Keratinocyte (primary cell): Measurements from ENCODE around the gene MSRB2. TPM values are rescaled to one million over a fixed set of nuclear protein-coding genes. Genes with fewer than 3 reads are reported as not detected.

Experiments used
- DNase-seq: peaks from one replicate; pipeline ENCODE4 v3.0.0-alpha.2; 2011; ENCODE audit warnings: low read depth, missing footprints, low spot score
- FAIRE-seq: peaks from 2 replicates; lab custom pipeline; 2011; peaks lifted over from hg19 to GRCh38; lab: Jason Lieb, UNC
- H2AFZ ChIP-seq: 2 replicates; pipeline ENCODE4 v1.6.0; 2012; ENCODE audit warnings: low read length, control low read depth, inconsistent platforms; ENCODE audit not compliant: control insufficient read depth
- H3K27ac ChIP-seq: 2 replicates; pipeline ENCODE4 v1.5.1; 2011; ENCODE audit warnings: low read length; ENCODE audit not compliant: control insufficient read depth, insufficient read depth
- H3K27me3 ChIP-seq: 3 replicates; pipeline ENCODE4 v1.6.0; 2011; ENCODE audit warnings: low read length; ENCODE audit not compliant: control insufficient read depth, insufficient read depth; ENCODE audit errors: extremely low read depth
- H3K36me3 ChIP-seq, 2 experiments: 2 replicates in 1 of 2; 3 replicates in 1 of 2; pipeline ENCODE4 v1.5.1; 2011; ENCODE audit warnings: low read length in 2 of 2, mild to moderate bottlenecking in 1 of 2; ENCODE audit not compliant: control insufficient read depth in 2 of 2, insufficient read depth in 2 of 2; ENCODE audit errors: extremely low read depth in 1 of 2
- H3K4me1 ChIP-seq: 3 replicates; pipeline ENCODE4 v1.5.1; 2011; ENCODE audit warnings: low read length; ENCODE audit not compliant: control insufficient read depth, insufficient read depth; ENCODE audit errors: extremely low read depth
- H3K4me2 ChIP-seq: 3 replicates; pipeline ENCODE4 v1.6.0; 2011; ENCODE audit warnings: low read depth, low read length; ENCODE audit not compliant: control insufficient read depth, insufficient read depth; ENCODE audit errors: extremely low read depth
- H3K4me3 ChIP-seq, 3 experiments: fragments of 200-600 bp in 1 of 3; sonication (generic) in 1 of 3; 2 replicates in 2 of 3; 3 replicates in 1 of 3; pipeline ENCODE4 v1.5.1; 2011 to 2016; ENCODE audit warnings: low read length in 3 of 3, mild to moderate bottlenecking in 3 of 3, control low read depth in 2 of 3, inconsistent platforms in 1 of 3, low read depth in 1 of 3, mixed read lengths in 1 of 3, mixed run types in 1 of 3, moderate library complexity in 1 of 3; ENCODE audit not compliant: control insufficient read depth in 2 of 3, insufficient read depth in 2 of 3; ENCODE audit errors: extremely low read depth in 1 of 3
- H3K79me2 ChIP-seq: 2 replicates; pipeline ENCODE4 v1.6.0; 2012; ENCODE audit warnings: low read length; ENCODE audit not compliant: control insufficient read depth, insufficient read depth
- H3K9ac ChIP-seq: 3 replicates; pipeline ENCODE4 v1.6.0; 2011; ENCODE audit warnings: low read length; ENCODE audit not compliant: control insufficient read depth, insufficient read depth; ENCODE audit errors: extremely low read depth
- H3K9me1 ChIP-seq: 3 replicates; pipeline ENCODE4 v1.6.0; 2011; ENCODE audit warnings: low read length; ENCODE audit not compliant: control insufficient read depth, insufficient read depth; ENCODE audit errors: extremely low read depth
- H3K9me3 ChIP-seq: 2 replicates; pipeline ENCODE4 v1.5.1; 2012; ENCODE audit warnings: low read depth, low read length; ENCODE audit not compliant: control insufficient read depth
- H4K20me1 ChIP-seq: 3 replicates; pipeline ENCODE4 v1.6.0; 2011; ENCODE audit warnings: low read length; ENCODE audit not compliant: control insufficient read depth, insufficient read depth; ENCODE audit errors: extremely low read depth
- CTCF ChIP-seq, 3 experiments: IDR thresholded peaks in 1 of 3; conservative IDR thresholded peaks in 1 of 3; optimal IDR thresholded peaks in 1 of 3; 2 replicates in 2 of 3; 3 replicates in 1 of 3; pipeline versions ENCODE3 to v1.5.1; 2011; ENCODE audit warnings: low read length in 3 of 3, mild to moderate bottlenecking in 3 of 3, moderate library complexity in 2 of 3, control low read depth in 1 of 3, inconsistent platforms in 1 of 3; ENCODE audit not compliant: insufficient read depth in 2 of 3; ENCODE audit errors: extremely low read depth in 1 of 3
- EZH2 ChIP-seq: IDR thresholded peaks from one replicate; pipeline ENCODE4 v1.6.1; 2012; ENCODE audit warnings: inconsistent platforms, mild to moderate bottlenecking, low read length, moderate library complexity
- dilution Hi-C: fragments of 300-500 bp; cut with MboI; formaldehyde crosslinking; loops from one replicate; pipeline ENCODE4 v1.7.0; 2020; ENCODE audit warnings: low sequenced_read_pairs; ENCODE audit not compliant: extremely low pct_ligation_motif_present
- polyA plus RNA-seq, 5 experiments: library from polyadenylated mRNA; depleted of rRNA in 3 of 5; stranded (reverse) in 3 of 5; stranded (forward) in 1 of 5; unstranded in 1 of 5; fragments of >200 nt; gene quantifications; 1 replicate in 1 of 5; 2 replicates in 3 of 5; 3 replicates in 1 of 5; pipeline versions ENCODE4 v1.2.1 to v1.2.3, GENCODE V29; 2011 to 2012; ENCODE audit warnings: missing spikeins in 2 of 5, low read depth in 1 of 5, low replicate concordance in 1 of 5

Gene MSRB2
- polyA plus RNA-seq, 1 donor (not counting 4 experiments of a cell fraction or from before 2014, with no cell fraction given) = 27.6 TPM

DNA sequence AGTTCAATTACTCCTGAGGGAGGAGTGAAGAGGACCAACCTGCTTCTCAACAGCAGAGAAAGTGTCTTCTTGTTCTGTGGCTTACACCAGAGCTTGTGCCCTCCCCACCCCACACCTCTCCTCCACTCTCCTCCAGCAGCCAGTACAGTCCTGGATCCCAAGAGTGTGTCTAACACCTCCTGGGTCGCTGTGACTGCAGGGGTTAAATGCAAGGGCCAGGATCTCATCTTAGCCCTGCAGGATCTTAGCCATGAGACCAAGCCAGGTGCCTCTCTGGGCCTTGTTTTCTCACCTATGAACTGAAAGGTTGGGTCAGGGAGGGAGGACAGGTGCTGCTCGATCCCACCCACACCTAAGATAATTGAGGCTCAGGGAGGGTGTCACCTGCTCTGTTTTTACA, 34.5 kb upstream of the MSRB2 start:
- H3K9ac ChIP-seq = no peak overlapping the region
- H3K36me3 ChIP-seq = no peaks in the 10 kb centered on the region
- no peak for FAIRE-seq
- H2AFZ ChIP-seq = no peak overlapping the region
- no peak overlapping the region for H3K4me3 ChIP-seq
- dilution Hi-C loops = no loop called here
- no peak overlapping the region for H3K4me2 ChIP-seq
- H3K9me3 ChIP-seq = no peaks in the 10 kb centered on the region
- H3K9me1 ChIP-seq = peaks cover 2% of the 10 kb centered on the region
- H3K79me2 ChIP-seq = no peaks in the 10 kb centered on the region
- peaks cover 7% of the 10 kb centered on the region for H3K4me1 ChIP-seq
- H3K27me3 ChIP-seq = no peaks in the 10 kb centered on the region
- no peaks in the 10 kb centered on the region for H4K20me1 ChIP-seq
- no peak overlapping the region for H3K27ac ChIP-seq
- no peak for DNase-seq
- no peak for TF ChIP-seq EZH2
- no peak for TF ChIP-seq CTCF (optimal IDR thresholded peaks at IDR 0.05 in 1 of 3, IDR thresholded peaks at IDR 0.05 in 1 of 3, conservative IDR thresholded peaks at IDR 0.05 in 1 of 3; ENCODE audit: extremely low read depth in 1 of 3, insufficient read depth in 2 of 3, low read length in 3 of 3)

- TF ChIP-seq EZH2 = no peak
- TF ChIP-seq CTCF (optimal IDR thresholded peaks at IDR 0.05 in 1 of 3, IDR thresholded peaks at IDR 0.05 in 1 of 3, conservative IDR thresholded peaks at IDR 0.05 in 1 of 3; ENCODE audit: extremely low read depth in 1 of 3, insufficient read depth in 2 of 3, low read length in 3 of 3) = no peak
- Histone ChIP-seq H3K27me3 (no peaks in the 10 kb centered on the region), H3K36me3 (no peaks in the 10 kb centered on the region), H3K27ac (no peak overlapping the region), H4K20me1 (no peaks in the 10 kb centered on the region), H3K4me1 (peaks cover 9% of the 10 kb centered on the region), H3K4me2 (no peak overlapping the region), H3K4me3 (no peak overlapping the region), H3K9ac (no peak overlapping the region), H3K9me3 (no peaks in the 10 kb centered on the region), H2AFZ (no peak overlapping the region), H3K79me2 (no peaks in the 10 kb centered on the region), H3K9me1 (peaks cover 2% of the 10 kb centered on the region)
- dilution Hi-C loops = no loop called here
- FAIRE-seq = no peak
- no peak for DNase-seq
Measured at GRCh38 chr10:23063045-23063972, 32.1 kb upstream of the MSRB2 start.
